GM10248 (cell line): Measurements from ENCODE around the gene MBNL2.
"Not testable (repeated sequence)": the region's sequence is repeated elsewhere in the genome, so short reads cannot be mapped to it uniquely, and the experiment has no call there.

Experiments
- CTCF ChIA-PET: fragments of 300-600 bp; sonication (Branson Sonifier 250); formaldehyde crosslinking; extraction: SDS; loops from one replicate; lab custom pipeline; 2021; ENCODE audit warnings: antibody characterized with exemption; lab: Yijun Ruan, JAX
- POLR2A ChIA-PET: fragments of 350-650 bp; sonication (Branson Sonifier 250); formaldehyde crosslinking; extraction: SDS; loops from one replicate; lab custom pipeline; 2020; ENCODE audit warnings: antibody characterized with exemption; lab: Yijun Ruan, JAX
- DNase-seq: peaks from one replicate; pipeline ENCODE4 v3.0.0; 2012; ENCODE audit errors: extremely low spot score
- TF ChIP-seq, protein P1 (sequence below): IDR thresholded peaks from 2 replicates; pipeline ENCODE4 v1.5.1; 2012; ENCODE audit warnings: mild to moderate bottlenecking, low read depth; ENCODE audit errors: extremely low read depth, missing control alignments, control extremely low read depth

Gene MBNL2

DNA sequence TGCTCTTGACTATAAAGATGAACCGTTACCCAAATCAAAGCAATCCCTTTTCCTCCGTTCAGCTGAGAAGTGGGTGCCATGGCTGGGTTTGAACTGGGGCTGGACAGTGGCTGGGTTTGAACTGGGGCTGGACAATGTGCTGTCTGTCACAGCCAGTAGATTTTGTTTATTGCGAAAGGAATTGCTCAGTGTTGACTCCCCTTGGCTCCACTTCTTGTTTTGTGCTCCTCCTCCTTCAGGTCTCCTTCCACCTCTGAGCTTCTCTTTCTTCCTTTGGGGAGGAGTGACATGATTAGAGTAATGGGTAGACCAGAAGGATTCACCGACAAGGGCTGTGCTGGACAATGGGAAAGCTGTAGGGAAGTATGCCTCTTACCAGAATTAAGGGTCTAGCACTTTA, 19.4 kb upstream of the MBNL2 start:
- ChIA-PET POLR2A (interaction anchor here (0.7 kb wide), 1 partner anchor 914 kb away, joined by 3 read pairs; no protein-coding TSS in a partner anchor), CTCF (no interaction called here)
- TF ChIP-seq, protein P1, sequence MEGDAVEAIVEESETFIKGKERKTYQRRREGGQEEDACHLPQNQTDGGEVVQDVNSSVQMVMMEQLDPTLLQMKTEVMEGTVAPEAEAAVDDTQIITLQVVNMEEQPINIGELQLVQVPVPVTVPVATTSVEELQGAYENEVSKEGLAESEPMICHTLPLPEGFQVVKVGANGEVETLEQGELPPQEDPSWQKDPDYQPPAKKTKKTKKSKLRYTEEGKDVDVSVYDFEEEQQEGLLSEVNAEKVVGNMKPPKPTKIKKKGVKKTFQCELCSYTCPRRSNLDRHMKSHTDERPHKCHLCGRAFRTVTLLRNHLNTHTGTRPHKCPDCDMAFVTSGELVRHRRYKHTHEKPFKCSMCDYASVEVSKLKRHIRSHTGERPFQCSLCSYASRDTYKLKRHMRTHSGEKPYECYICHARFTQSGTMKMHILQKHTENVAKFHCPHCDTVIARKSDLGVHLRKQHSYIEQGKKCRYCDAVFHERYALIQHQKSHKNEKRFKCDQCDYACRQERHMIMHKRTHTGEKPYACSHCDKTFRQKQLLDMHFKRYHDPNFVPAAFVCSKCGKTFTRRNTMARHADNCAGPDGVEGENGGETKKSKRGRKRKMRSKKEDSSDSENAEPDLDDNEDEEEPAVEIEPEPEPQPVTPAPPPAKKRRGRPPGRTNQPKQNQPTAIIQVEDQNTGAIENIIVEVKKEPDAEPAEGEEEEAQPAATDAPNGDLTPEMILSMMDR, result no peak
- no peak for DNase-seq

DNA sequence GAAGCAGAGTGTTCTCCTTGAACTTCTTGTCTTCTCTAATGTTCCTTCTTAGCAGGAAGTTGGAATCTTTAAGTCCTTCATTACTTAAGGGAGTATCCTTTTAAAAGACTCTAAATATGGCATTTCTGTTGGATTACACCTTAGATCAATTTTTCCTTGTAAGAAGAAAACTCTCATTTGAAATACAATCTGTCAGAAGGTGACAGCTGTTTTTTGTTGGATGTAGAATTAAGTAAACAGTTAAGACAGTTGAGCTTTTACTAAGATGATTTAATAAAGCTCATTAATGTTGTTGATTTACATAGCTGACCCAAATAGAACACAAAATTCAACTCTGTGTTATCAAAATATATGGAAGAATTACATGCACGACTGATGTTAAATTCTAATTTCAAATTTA, 16.7 kb upstream of the MBNL2 start:
- no peak for DNase-seq
- CTCF ChIA-PET, result interaction anchor here (1.1 to 2.6 kb wide), 5 partner anchors 9 to 96 kb away, joined by 3 to 8 read pairs (median 5); no protein-coding TSS in a partner anchor
- TF ChIP-seq, protein P1, result no peak
- POLR2A ChIA-PET, result no interaction called here

- ChIA-PET CTCF (interaction anchor here (0.6 to 2.6 kb wide), 6 partner anchors 8 to 96 kb away, joined by 3 to 8 read pairs (median 4); no protein-coding TSS in a partner anchor), POLR2A (no interaction called here)
- DNase-seq, result no peak
- TF ChIP-seq, protein P1, result no peak
Measured at GRCh38 chr13:97205982-97206381, 16.2 kb upstream of the MBNL2 start.

DNA sequence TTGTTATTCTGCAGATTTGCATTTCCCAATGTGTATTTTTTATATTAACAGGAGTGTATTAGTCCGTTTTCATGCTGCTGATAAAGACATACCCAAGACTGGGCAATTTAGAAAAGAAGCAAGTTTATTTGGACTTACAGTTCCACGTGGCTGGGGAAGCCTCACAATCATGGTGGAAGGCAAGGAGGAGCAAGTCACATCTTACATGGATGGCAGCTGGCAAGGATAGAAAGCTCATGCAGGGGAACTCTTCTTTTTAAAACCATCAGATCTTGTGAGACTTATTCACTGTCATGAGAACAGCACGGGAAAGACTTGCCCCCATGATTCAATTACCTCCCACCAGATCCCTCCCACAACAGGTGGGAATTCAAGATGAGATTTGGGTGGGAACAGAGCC, 14.9 kb upstream of the MBNL2 start:
- CTCF ChIA-PET, result interaction anchor here (2.6 kb wide), 1 partner anchor 7 kb away, joined by 7 read pairs; no protein-coding TSS in a partner anchor
- POLR2A ChIA-PET, result not testable (repeated sequence)

GRCh38 chr13:97211300-97211699, 10.8 kb upstream of the MBNL2 start:
- ChIA-PET CTCF (interaction anchor here (0.9 to 4.4 kb wide), 5 partner anchors 12 to 99 kb away, joined by 3 to 30 read pairs (median 3); partner anchors contain the start of gene MBNL2), POLR2A (no interaction called here)
- TF ChIP-seq, protein P1, result no peak
- no peak for DNase-seq

More for the DNA sequence above, 14.9 kb upstream of the MBNL2 start:
- DNase-seq, result not testable (repeated sequence)

GRCh38 chr13:97212004-97212403, 10.1 kb upstream of the MBNL2 start:
- TF ChIP-seq, protein P1, result no peak
- CTCF ChIA-PET, result interaction anchor here (1.0 to 4.4 kb wide), 9 partner anchors 11 to 129 kb away, joined by 3 to 30 read pairs (median 5); partner anchors contain the start of gene MBNL2
- DNase-seq, result no peak
- POLR2A ChIA-PET, result no interaction called here

GRCh38 chr13:97212601-97213040, 9.5 kb upstream of the MBNL2 start:
- ChIA-PET CTCF (interaction anchor here (0.9 to 4.4 kb wide), 12 partner anchors 10 to 194 kb away, joined by 3 to 30 read pairs (median 4); partner anchors contain the start of gene MBNL2), POLR2A (no interaction called here)
- peak; percentile 20 for DNase-seq
- TF ChIP-seq, protein P1, result peak; percentile 47
